GM12878 (cell line): ENCODE measurements around the gene WBP2NL. TPM values are rescaled to one million over a fixed set of nuclear protein-coding genes. Genes with fewer than 3 reads are reported as not detected.

Experiments
- ATAC-seq: fragments of 200-7000 bp; cut with Tn5 transposase; 3 replicates; pipeline ENCODE4 v1.9.1; 2020; ENCODE audit warnings: mild to moderate bottlenecking, moderate library complexity
- BruUV-seq: library from RNA; stranded (reverse); fragments of 400-500 nt; replicated peaks from 2 replicates; lab custom pipeline; 2021; lab: Mats Ljungman, UMichigan
- CTCF ChIA-PET: fragments of 300-600 bp; sonication (Branson Sonifier 250); formaldehyde crosslinking; extraction: SDS; loops from one replicate; lab custom pipeline; 2021; ENCODE audit warnings: inconsistent platforms; lab: Yijun Ruan, JAX
- POLR2A ChIA-PET: fragments of 350-600 bp; formaldehyde crosslinking; extraction: SDS; loops from one replicate; lab custom pipeline; 2021; ENCODE audit warnings: inconsistent platforms; lab: Charles Lee
- RAD21 ChIA-PET: fragments of 300-600 bp; sonication (Branson Sonifier 250); formaldehyde crosslinking; loops from one replicate; lab custom pipeline; 2023; ENCODE audit warnings: antibody characterized with exemption; ENCODE audit not compliant: unreplicated experiment; lab: Charles Lee
- SMC1A ChIA-PET: fragments of 300-600 bp; sonication (Branson Sonifier 250); formaldehyde crosslinking; loops from one replicate; lab custom pipeline; 2023; ENCODE audit not compliant: unreplicated experiment, uncharacterized antibody; lab: Charles Lee
- DNase-seq: peaks from one replicate; pipeline ENCODE4 v3.0.0-alpha.2; 2011; ENCODE audit warnings: low read depth, low spot score
- FAIRE-seq: peaks from 3 replicates; lab custom pipeline; 2011; peaks lifted over from hg19 to GRCh38; lab: Jason Lieb, UNC
- H2AFZ ChIP-seq: 2 replicates; pipeline ENCODE4 v1.6.0; 2011; ENCODE audit warnings: low read depth, low read length, control low read depth; ENCODE audit not compliant: control insufficient read depth
- H3K27ac ChIP-seq: 2 replicates; pipeline ENCODE4 v1.5.1; 2011; ENCODE audit warnings: control low read depth; ENCODE audit not compliant: control insufficient read depth, insufficient read depth
- H3K27me3 ChIP-seq, 2 experiments: replicated peaks in 1 of 2; 2 replicates each; pipeline versions ENCODE4 v1.6.0 to v1.6.1; 2011; ENCODE audit warnings: low read length in 1 of 2; ENCODE audit not compliant: control insufficient read depth in 2 of 2, insufficient read depth in 2 of 2
- H3K36me3 ChIP-seq, 2 experiments: 2 replicates each; pipeline ENCODE4 v1.5.1; 2011; ENCODE audit warnings: low read length in 1 of 2; ENCODE audit not compliant: control insufficient read depth in 2 of 2, insufficient read depth in 2 of 2
- H3K4me1 ChIP-seq: 2 replicates; pipeline ENCODE4 v1.6.1; 2011; ENCODE audit warnings: mild to moderate bottlenecking, low read length, moderate library complexity, mixed read lengths; ENCODE audit not compliant: control insufficient read depth, insufficient read depth
- H3K4me2 ChIP-seq: 2 replicates; pipeline ENCODE4 v1.6.0; 2011; ENCODE audit warnings: control low read depth; ENCODE audit not compliant: control insufficient read depth, insufficient read depth
- H3K4me3 ChIP-seq: fragments of 200-600 bp; sonication (generic); 2 replicates; pipeline ENCODE4 v1.5.1; 2016
- H3K79me2 ChIP-seq: 2 replicates; pipeline ENCODE4 v1.6.0; 2011; ENCODE audit warnings: low read length; ENCODE audit not compliant: control insufficient read depth, insufficient read depth
- H3K9ac ChIP-seq: 2 replicates; pipeline ENCODE4 v1.8.0; 2011; ENCODE audit warnings: low read length, control low read depth, mixed read lengths; ENCODE audit not compliant: control insufficient read depth, insufficient read depth
- H3K9me3 ChIP-seq: replicated peaks from 3 replicates; pipeline ENCODE4 v1.5.1; 2011; ENCODE audit warnings: mild to moderate bottlenecking, low read length; ENCODE audit not compliant: control insufficient read depth, insufficient read depth
- H4K20me1 ChIP-seq: 2 replicates; pipeline ENCODE4 v1.6.0; 2011; ENCODE audit not compliant: control insufficient read depth, insufficient read depth
- ATF7 ChIP-seq: fragments of 450-650 bp; IDR thresholded peaks from 2 replicates; pipeline ENCODE4 v1.6.1; 2016; ENCODE audit warnings: low read depth, mild to moderate bottlenecking
- CBX3 ChIP-seq: fragments of 200-600 bp; sonication (generic); IDR thresholded peaks from 2 replicates; pipeline ENCODE4 v1.6.1; 2016; ENCODE audit warnings: low read depth, borderline replicate concordance
- CREB1 ChIP-seq: IDR thresholded peaks from 2 replicates; pipeline ENCODE4 v1.6.1; 2012; ENCODE audit warnings: low read depth, mild to moderate bottlenecking, inconsistent platforms
- HDAC2 ChIP-seq: fragments of 200-600 bp; sonication (generic); IDR thresholded peaks from 2 replicates; pipeline ENCODE4 v1.6.1; 2017
- IKZF1 ChIP-seq: fragments of 450-650 bp; conservative IDR thresholded peaks from 2 replicates; pipeline ENCODE4 v1.6.1; 2017; ENCODE audit warnings: antibody characterized with exemption, mild to moderate bottlenecking
- IKZF2 ChIP-seq, 2 experiments: fragments of 450-650 bp; IDR thresholded peaks; 2 replicates each; pipeline ENCODE4 v1.6.1; 2017; ENCODE audit warnings: mild to moderate bottlenecking in 2 of 2, moderate library complexity in 2 of 2
- JUNB ChIP-seq: IDR thresholded peaks from 2 replicates; pipeline ENCODE4 v1.6.1; 2016; ENCODE audit warnings: antibody characterized with exemption, mild to moderate bottlenecking
- KAT2A ChIP-seq: conservative IDR thresholded peaks from 2 replicates; pipeline ENCODE4 v1.6.1; 2011; ENCODE audit warnings: low read depth, low read length; ENCODE audit not compliant: control insufficient read depth
- MEF2B ChIP-seq: fragments of 450-650 bp; IDR thresholded peaks from 2 replicates; pipeline ENCODE4 v1.6.1; 2018; ENCODE audit warnings: mild to moderate bottlenecking, moderate library complexity; ENCODE audit not compliant: partially characterized antibody, poor library complexity, severe bottlenecking
- NFIC ChIP-seq: IDR thresholded peaks from 2 replicates; pipeline ENCODE4 v1.6.1; 2012; ENCODE audit warnings: low read depth, mild to moderate bottlenecking, inconsistent platforms, low read length, moderate library complexity
- PAX8 ChIP-seq: fragments of 450-650 bp; IDR thresholded peaks from 2 replicates; pipeline ENCODE4 v1.6.1; 2017; ENCODE audit warnings: mild to moderate bottlenecking, moderate library complexity
- RCOR1 ChIP-seq: conservative IDR thresholded peaks from 2 replicates; pipeline ENCODE4 v1.6.1; 2012; ENCODE audit warnings: low read depth, low read length, improper control_type of control experiment
- SP1 ChIP-seq: IDR thresholded peaks from one replicate; pipeline ENCODE4 v1.6.1; 2011; ENCODE audit warnings: low read depth, low read length
- STAT1 ChIP-seq: fragments of 450-650 bp; conservative IDR thresholded peaks from 2 replicates; pipeline ENCODE4 v1.6.1; 2014; ENCODE audit warnings: antibody characterized with exemption, mild to moderate bottlenecking
- TAF1 ChIP-seq: IDR thresholded peaks from 2 replicates; pipeline ENCODE4 v1.6.1; 2011; ENCODE audit warnings: mild to moderate bottlenecking, low read depth, low read length, borderline replicate concordance
- ZNF384 ChIP-seq: IDR thresholded peaks from 2 replicates; pipeline ENCODE4 v1.6.1; 2012; ENCODE audit warnings: low read depth, mild to moderate bottlenecking, low read length, improper control_type of control experiment, borderline replicate concordance
- WGBS: methylation state at CpG from one replicate; pipeline ENCODE4 v1.1.6; 2016; ENCODE audit warnings: low lambda C conversion rate; ENCODE audit not compliant: insufficient replicate concordance, insufficient coverage; ENCODE audit errors: missing lambda C conversion rate; 5-methylcytosine and 5-hydroxymethylcytosine counted together
- in situ Hi-C: fragments of 300-500 bp; cut with MboI; formaldehyde crosslinking; loops from 9 replicates; pipeline ENCODE4 v1.14.3; 2018; ENCODE audit warnings: mixed read lengths
- intact Hi-C: fragments of 100-400 bp; cut with micrococcal nuclease; formaldehyde crosslinking; loops from one replicate; pipeline ENCODE4 v1.14.2; 2022; ENCODE audit not compliant: unreplicated experiment
- polyA plus RNA-seq, 11 experiments: library from polyadenylated mRNA; depleted of rRNA in 4 of 11; unstranded in 6 of 11; stranded (reverse) in 5 of 11; fragments of >200 nt; fragmentation: Nextera tagmentation in 4 of 11; fragmentation: Illumina TruSeq in 1 of 11; extraction: Ambion mirVana in 4 of 11; extraction: Trizol in 1 of 11; gene quantifications; 1 replicate in 1 of 11; 2 replicates in 10 of 11; pipeline versions ENCODE4 v1.2.1 to v1.2.3, GENCODE V29; 2011 to 2016; ENCODE audit warnings: inconsistent platforms in 2 of 11, missing spikeins in 2 of 11, low read depth in 1 of 11
- total RNA-seq, 4 experiments: library from RNA; depleted of rRNA in 3 of 4; stranded (reverse); fragments of >200 nt in 3 of 4; fragmentation: Illumina TruSeq in 1 of 4; extraction: Trizol in 1 of 4; gene quantifications; 2 replicates each; pipeline versions ENCODE4 v1.2.1 to v1.2.3, GENCODE V29; 2013 to 2021
- TF ChIP-seq, protein P1 (sequence below): IDR thresholded peaks from 2 replicates; pipeline ENCODE4 v1.6.1; 2012; ENCODE audit warnings: improper control_type of control experiment, low read depth, low read length; ENCODE audit not compliant: insufficient replicate concordance

WBP2NL gene
- total and polyA plus RNA-seq, 10 of the 15 experiments (the other 5 are each of a cell fraction or from before 2014, with no cell fraction given): 0.46 to 1.9 (median 1.3) TPM

DNA sequence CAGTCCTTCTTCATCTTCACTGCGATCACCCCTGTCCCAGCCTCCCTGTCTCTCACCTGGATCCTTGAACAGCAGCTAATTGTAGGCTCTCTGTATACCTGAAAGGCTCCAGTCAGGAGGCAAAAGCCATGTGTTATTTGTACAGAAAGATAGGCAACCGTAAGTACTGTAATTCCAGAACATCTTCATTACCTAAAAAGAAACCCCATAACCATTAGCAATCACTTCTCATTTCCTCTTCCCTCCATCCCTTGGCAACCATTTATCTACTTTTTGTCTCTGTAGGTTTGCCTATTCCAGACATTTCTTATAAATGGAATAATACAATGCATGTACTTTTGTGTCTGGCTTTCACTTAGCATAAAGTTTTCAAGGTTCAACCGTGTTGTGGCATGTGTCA lies 54.2 kb downstream of the WBP2NL start:
- H2AFZ ChIP-seq: peak overlapping the region; percentile 17; the same call in 1 of the 2 replicates
- H3K9me3 ChIP-seq: peaks cover 4% of the 10 kb centered on the region; the same call in 2 of the 3 replicates
- no peak for DNase-seq
- H3K27ac ChIP-seq: no peak overlapping the region
- POLR2A ChIA-PET: no interaction called here
- intact Hi-C loops (no loop called here), in situ Hi-C loops (no loop called here)
- RAD21 ChIA-PET: no interaction called here
- no peaks in the 10 kb centered on the region for H4K20me1 ChIP-seq
- FAIRE-seq: peak; percentile 31
- no peak overlapping the region for H3K4me2 ChIP-seq
- BruUV-seq: no TSS peak
- no peaks in the 10 kb centered on the region for H3K36me3 ChIP-seq
- H3K79me2 ChIP-seq: no peaks in the 10 kb centered on the region
- SMC1A ChIA-PET: no interaction called here
- peak; percentile 34; the same call in 2 of the 3 replicates for ATAC-seq
- H3K4me3 ChIP-seq: no peak overlapping the region
- no peak for TF ChIP-seq HDAC2
- no peak for TF ChIP-seq STAT1
- no peak for TF ChIP-seq JUNB
- no peak for TF ChIP-seq NFIC
- TF ChIP-seq KAT2A: no peak
- TF ChIP-seq CBX3: no peak
- TF ChIP-seq CREB1: no peak
- no peak for TF ChIP-seq IKZF1
- TF ChIP-seq RCOR1: no peak
- TF ChIP-seq PAX8: no peak
- no peak for TF ChIP-seq MEF2B
- TF ChIP-seq, protein P1, sequence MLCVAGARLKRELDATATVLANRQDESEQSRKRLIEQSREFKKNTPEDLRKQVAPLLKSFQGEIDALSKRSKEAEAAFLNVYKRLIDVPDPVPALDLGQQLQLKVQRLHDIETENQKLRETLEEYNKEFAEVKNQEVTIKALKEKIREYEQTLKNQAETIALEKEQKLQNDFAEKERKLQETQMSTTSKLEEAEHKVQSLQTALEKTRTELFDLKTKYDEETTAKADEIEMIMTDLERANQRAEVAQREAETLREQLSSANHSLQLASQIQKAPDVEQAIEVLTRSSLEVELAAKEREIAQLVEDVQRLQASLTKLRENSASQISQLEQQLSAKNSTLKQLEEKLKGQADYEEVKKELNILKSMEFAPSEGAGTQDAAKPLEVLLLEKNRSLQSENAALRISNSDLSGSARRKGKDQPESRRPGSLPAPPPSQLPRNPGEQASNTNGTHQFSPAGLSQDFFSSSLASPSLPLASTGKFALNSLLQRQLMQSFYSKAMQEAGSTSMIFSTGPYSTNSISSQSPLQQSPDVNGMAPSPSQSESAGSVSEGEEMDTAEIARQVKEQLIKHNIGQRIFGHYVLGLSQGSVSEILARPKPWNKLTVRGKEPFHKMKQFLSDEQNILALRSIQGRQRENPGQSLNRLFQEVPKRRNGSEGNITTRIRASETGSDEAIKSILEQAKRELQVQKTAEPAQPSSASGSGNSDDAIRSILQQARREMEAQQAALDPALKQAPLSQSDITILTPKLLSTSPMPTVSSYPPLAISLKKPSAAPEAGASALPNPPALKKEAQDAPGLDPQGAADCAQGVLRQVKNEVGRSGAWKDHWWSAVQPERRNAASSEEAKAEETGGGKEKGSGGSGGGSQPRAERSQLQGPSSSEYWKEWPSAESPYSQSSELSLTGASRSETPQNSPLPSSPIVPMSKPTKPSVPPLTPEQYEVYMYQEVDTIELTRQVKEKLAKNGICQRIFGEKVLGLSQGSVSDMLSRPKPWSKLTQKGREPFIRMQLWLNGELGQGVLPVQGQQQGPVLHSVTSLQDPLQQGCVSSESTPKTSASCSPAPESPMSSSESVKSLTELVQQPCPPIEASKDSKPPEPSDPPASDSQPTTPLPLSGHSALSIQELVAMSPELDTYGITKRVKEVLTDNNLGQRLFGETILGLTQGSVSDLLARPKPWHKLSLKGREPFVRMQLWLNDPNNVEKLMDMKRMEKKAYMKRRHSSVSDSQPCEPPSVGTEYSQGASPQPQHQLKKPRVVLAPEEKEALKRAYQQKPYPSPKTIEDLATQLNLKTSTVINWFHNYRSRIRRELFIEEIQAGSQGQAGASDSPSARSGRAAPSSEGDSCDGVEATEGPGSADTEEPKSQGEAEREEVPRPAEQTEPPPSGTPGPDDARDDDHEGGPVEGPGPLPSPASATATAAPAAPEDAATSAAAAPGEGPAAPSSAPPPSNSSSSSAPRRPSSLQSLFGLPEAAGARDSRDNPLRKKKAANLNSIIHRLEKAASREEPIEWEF: no peak
- no peak for TF ChIP-seq ZNF384
- no peak for TF ChIP-seq TAF1
- no peak for TF ChIP-seq ATF7
- TF ChIP-seq SP1: no peak
- TF ChIP-seq IKZF2 (IDR thresholded peaks at IDR 0.05): no peak
- 57% methylated on average over 3 of the region's 3 CpGs for WGBS
- CTCF ChIA-PET: no interaction called here
- no peak overlapping the region for H3K9ac ChIP-seq
- no peaks in the 10 kb centered on the region for H3K27me3 ChIP-seq
- peaks cover 13% of the 10 kb centered on the region for H3K4me1 ChIP-seq
